Choroid plexus epithelial cell (primary cell): ENCODE results near the gene LHFPL5.

ENCODE experiments used
- DNase-seq: peaks from one replicate; pipeline ENCODE4 v3.0.0-alpha.2; 2010; ENCODE audit warnings: low read depth
- H3K4me3 ChIP-seq: 2 replicates; pipeline ENCODE4 v1.5.1; 2011; ENCODE audit warnings: low read depth, mild to moderate bottlenecking, control low read depth, low read length, moderate library complexity
- TF ChIP-seq, protein P1 (sequence below): conservative IDR thresholded peaks from 2 replicates; pipeline ENCODE4 v1.5.1; 2011; ENCODE audit warnings: low read depth, mild to moderate bottlenecking, control low read depth, inconsistent platforms, low read length, moderate library complexity

The LHFPL5 gene

DNA sequence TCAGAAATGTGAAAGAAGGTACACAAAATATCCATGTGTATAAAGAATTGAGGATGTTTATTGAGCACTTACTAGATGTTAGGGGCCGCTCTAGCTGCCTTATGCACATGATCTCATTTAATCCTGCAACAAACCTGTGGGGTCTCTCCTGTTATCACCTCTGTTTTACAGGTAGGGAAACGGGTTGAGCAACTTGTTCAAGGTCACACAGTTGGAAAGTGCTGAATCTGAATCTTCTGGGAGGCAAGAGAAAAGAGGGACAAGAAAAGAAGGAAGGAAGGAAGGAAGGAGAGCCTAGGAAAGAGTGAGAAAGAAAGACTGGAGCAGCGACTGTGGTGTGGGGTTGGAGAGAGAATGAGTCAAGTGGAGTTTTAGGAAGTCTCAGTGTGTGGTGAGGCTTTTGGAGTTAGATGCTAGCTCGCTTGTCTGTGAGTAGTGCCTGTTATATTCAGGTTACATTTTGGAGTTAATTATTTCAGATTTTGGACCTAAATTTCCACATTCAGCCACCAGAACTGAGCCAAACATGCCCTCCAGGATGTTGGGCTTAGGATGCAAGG lies 16.6 kb upstream of the LHFPL5 start:
- no peak for DNase-seq
- TF ChIP-seq, protein P1, sequence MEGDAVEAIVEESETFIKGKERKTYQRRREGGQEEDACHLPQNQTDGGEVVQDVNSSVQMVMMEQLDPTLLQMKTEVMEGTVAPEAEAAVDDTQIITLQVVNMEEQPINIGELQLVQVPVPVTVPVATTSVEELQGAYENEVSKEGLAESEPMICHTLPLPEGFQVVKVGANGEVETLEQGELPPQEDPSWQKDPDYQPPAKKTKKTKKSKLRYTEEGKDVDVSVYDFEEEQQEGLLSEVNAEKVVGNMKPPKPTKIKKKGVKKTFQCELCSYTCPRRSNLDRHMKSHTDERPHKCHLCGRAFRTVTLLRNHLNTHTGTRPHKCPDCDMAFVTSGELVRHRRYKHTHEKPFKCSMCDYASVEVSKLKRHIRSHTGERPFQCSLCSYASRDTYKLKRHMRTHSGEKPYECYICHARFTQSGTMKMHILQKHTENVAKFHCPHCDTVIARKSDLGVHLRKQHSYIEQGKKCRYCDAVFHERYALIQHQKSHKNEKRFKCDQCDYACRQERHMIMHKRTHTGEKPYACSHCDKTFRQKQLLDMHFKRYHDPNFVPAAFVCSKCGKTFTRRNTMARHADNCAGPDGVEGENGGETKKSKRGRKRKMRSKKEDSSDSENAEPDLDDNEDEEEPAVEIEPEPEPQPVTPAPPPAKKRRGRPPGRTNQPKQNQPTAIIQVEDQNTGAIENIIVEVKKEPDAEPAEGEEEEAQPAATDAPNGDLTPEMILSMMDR, result no peak
- no peak overlapping the region for H3K4me3 ChIP-seq

DNA sequence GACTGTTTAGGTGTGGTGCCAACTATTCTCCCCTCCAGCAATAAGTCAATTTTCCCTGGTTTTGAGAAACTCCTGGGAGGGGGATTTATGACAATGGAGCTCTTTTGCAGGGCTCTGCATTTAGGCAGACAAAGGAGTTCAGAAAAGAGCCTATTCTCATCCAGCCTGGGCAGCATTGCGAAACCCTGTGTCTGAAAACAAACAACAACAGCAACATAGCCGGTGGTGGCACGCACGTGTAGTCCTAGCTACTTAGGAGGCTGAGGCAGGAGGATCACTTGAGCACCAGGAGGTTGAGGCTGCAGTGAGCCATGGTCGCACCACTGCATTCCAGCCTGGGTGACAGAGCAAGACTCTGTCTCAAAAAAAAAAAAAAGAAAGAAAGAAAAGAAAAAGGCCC lies 14.5 kb upstream of the LHFPL5 start:
- no peak overlapping the region for H3K4me3 ChIP-seq
- DNase-seq, result no peak
- TF ChIP-seq, protein P1, result no peak

DNA sequence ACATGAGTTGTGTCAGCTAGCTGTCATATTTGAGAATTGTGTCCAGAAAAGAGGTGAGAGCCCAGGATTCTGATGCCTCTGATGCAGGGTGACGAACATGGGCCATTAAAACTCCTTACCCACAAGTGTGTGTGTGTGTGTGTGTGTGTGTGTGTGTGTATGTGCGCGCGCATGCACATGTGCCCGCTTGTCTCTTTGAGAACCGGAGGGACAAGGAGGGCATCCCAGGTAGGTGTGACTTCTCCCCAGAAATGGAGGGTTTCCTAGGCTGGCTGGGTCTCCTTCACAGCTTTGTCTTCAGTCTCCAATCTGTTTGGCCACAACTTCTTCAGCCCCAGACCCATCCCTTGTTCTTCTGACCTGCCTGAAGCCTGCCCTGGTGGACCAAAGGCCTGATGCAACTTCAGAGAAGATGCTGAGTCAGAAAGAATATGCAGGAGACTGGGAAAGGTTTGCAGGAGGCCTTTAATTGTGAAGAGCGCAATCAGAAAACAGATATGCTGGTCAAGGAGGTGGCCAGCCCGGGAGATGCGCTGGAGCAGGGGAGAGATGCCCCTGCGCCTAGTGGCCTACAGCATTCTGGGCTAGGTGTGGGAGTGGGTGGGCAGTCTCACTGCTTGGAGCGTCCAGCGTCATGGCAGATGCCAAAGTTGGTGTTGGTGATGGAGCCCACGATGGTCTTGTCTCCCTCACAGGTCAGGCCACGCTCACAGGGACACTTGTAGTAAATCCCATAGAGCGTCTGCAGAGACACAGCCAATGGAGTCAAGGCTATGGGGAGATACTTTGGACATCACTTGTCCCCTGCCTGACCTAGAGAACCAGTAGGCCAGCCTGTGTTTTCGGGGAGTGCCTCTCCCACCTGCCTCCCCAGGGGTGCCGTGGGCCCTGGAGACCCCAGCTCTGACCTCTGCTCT lies 10.4 kb upstream of the LHFPL5 start:
- no peak overlapping the region for H3K4me3 ChIP-seq
- TF ChIP-seq, protein P1, result no peak
- no peak for DNase-seq

DNA sequence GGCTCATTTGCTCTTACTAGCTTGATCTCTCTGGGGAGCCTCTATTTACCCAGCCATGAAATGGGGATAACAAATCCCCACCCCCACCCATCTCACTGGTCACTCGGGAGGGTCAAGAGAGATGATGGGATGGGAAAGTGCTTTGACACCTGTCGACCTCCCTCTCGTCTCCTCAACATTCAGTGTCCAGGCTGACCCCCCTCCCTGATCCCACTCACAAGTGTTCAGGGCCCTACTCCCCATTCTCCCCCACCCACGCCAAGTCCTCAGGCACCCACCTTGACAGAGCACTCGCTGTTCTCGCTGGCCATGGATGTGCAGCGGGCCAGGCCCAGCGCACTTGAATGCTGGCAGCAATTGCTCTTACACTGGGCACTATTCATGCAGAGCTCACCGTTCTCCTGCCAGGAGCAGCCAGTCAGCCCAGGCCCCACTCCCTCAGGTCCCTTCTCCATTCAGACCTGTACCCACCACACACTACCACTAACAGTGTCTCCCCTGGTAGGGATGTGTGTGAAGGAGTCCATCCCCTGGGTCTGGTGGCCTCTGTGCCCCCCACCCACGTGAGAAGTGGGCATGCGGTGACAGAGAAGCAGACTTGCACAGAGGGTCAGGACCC lies 9.6 kb upstream of the LHFPL5 start:
- TF ChIP-seq, protein P1, result no peak
- H3K4me3 ChIP-seq, result no peak overlapping the region
- no peak for DNase-seq

DNA sequence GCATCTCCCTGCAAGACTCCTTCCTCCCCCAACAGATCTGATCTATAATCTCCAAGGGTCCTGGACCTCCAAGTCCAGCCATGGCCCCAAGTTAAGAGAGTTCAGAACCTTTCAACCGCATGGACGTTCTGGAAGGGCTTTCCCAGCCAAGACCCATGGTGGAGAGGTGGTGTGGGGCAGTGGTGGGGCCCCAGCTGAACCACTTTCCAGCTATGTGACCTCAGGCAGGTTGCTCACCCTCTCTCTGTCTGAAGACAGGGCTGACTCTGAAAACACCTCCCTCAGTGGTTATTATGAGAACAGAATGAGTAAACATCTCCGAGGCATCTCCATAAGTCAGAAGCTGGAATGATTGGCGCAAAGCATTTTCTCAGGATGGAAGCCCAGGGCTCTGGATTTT lies 8.9 kb upstream of the LHFPL5 start:
- DNase-seq, result no peak
- TF ChIP-seq, protein P1, result no peak

DNA sequence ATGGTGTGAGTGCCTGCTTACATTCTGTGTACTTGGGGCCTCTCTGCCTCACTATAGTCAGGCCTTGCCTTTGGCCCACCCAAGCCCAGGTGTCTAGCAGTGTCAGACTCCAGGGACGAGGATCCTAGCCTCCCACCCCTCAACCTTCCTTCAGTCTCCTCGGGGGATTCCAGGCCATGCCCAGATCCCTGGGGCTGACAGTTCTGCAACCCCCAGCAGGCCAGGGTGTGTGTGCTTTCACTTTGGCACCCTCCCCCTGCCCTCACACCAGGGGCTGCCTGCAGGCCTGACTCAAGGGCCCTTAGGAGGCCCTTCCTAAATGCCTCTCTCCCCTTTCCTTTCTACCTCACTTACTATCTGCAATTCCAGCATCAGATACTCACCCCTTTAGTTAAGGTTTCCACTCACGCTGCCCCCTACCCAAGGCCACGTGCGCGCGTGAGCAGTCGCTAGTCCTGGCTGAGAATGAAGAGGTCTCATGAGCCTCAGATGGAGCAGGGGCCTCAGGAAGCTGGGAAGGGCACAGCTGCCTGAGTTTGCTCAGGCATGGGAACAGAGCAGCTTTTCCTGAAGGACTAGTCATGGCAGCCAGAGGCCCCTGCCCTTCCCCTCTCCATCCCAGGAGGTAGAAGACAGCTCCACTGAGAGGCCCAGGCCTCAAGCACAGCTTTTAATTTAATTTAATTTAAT lies 7.2 kb upstream of the LHFPL5 start:
- no peak overlapping the region for H3K4me3 ChIP-seq
- TF ChIP-seq, protein P1, result no peak
- no peak for DNase-seq

More for the DNA sequence above, 8.9 kb upstream of the LHFPL5 start:
- no peak overlapping the region for H3K4me3 ChIP-seq
